MM.1S (cell line): ENCODE data around the gene CACNG5.

Source experiments
- DNase-seq: peaks from one replicate; pipeline ENCODE4 v3.0.0-alpha.2; 2015
- H2AFZ ChIP-seq: fragments of 300-600 bp; sonication (generic); 2 replicates; pipeline ENCODE4 v1.6.0; 2016; ENCODE audit warnings: antibody characterized with exemption, low read length
- H3F3A ChIP-seq: fragments of 300-600 bp; sonication (generic); 2 replicates; pipeline ENCODE4 v1.6.1; 2016; ENCODE audit warnings: mild to moderate bottlenecking, antibody characterized with exemption, low read length, moderate library complexity, mixed read lengths; ENCODE audit not compliant: insufficient read depth
- H3K27ac ChIP-seq: fragments of 300-600 bp; sonication (generic); 2 replicates; pipeline ENCODE4 v1.5.1; 2016; ENCODE audit warnings: mild to moderate bottlenecking, low read length
- H3K27me3 ChIP-seq: fragments of 300-600 bp; sonication (generic); replicated peaks from 2 replicates; pipeline ENCODE4 v1.6.0; 2016; ENCODE audit warnings: low read length; ENCODE audit not compliant: insufficient read depth
- H3K36me3 ChIP-seq: fragments of 300-600 bp; sonication (generic); replicated peaks from 2 replicates; pipeline ENCODE4 v1.6.1; 2016; ENCODE audit warnings: mild to moderate bottlenecking, low read length, mixed read lengths; ENCODE audit not compliant: insufficient read depth
- H3K4me1 ChIP-seq: fragments of 300-600 bp; sonication (generic); 2 replicates; pipeline ENCODE4 v1.6.1; 2016; ENCODE audit warnings: low read length, mixed read lengths
- H3K4me2 ChIP-seq: fragments of 300-600 bp; sonication (generic); 2 replicates; pipeline ENCODE4 v1.6.0; 2016; ENCODE audit warnings: low read depth, low read length
- H3K4me3 ChIP-seq: fragments of 300-600 bp; sonication (generic); 2 replicates; pipeline ENCODE4 v1.5.1; 2016; ENCODE audit warnings: low read length, mixed read lengths
- H3K79me2 ChIP-seq: fragments of 300-600 bp; sonication (generic); 2 replicates; pipeline ENCODE4 v1.6.1; 2016; ENCODE audit warnings: mixed run types, low read length, mixed read lengths
- H3K9ac ChIP-seq: fragments of 300-600 bp; sonication (generic); 2 replicates; pipeline ENCODE4 v1.6.1; 2016; ENCODE audit warnings: low read length, mixed read lengths
- H3K9me2 ChIP-seq: fragments of 300-600 bp; sonication (generic); replicated peaks from 2 replicates; pipeline ENCODE4 v1.6.1; 2016; ENCODE audit warnings: mild to moderate bottlenecking, low read length, mixed read lengths; ENCODE audit not compliant: insufficient read depth
- H3K9me3 ChIP-seq: fragments of 300-600 bp; sonication (generic); replicated peaks from 2 replicates; pipeline ENCODE4 v1.6.1; 2016; ENCODE audit warnings: mild to moderate bottlenecking, low read length, mixed read lengths; ENCODE audit not compliant: insufficient read depth
- H4K20me1 ChIP-seq: fragments of 300-600 bp; sonication (generic); 2 replicates; pipeline ENCODE4 v1.6.1; 2016; ENCODE audit warnings: mild to moderate bottlenecking, low read length, moderate library complexity, mixed read lengths; ENCODE audit not compliant: insufficient read depth
- EZH2 ChIP-seq: fragments of 300-600 bp; sonication (generic); optimal IDR thresholded peaks from 2 replicates; pipeline ENCODE3; 2017; ENCODE audit warnings: low read depth, mild to moderate bottlenecking, antibody characterized with exemption, low read length, mixed read lengths
- EZH2phosphoT487 ChIP-seq: fragments of 300-600 bp; sonication (generic); IDR thresholded peaks from 2 replicates; pipeline ENCODE4 v1.6.1; 2018; ENCODE audit warnings: antibody characterized with exemption, low read length
- TF ChIP-seq, protein P1 (sequence below): fragments of 300-600 bp; sonication (generic); IDR thresholded peaks from 2 replicates; pipeline ENCODE4 v1.5.1; 2016; ENCODE audit warnings: antibody characterized with exemption, low read length, mixed read lengths

The CACNG5 gene

DNA sequence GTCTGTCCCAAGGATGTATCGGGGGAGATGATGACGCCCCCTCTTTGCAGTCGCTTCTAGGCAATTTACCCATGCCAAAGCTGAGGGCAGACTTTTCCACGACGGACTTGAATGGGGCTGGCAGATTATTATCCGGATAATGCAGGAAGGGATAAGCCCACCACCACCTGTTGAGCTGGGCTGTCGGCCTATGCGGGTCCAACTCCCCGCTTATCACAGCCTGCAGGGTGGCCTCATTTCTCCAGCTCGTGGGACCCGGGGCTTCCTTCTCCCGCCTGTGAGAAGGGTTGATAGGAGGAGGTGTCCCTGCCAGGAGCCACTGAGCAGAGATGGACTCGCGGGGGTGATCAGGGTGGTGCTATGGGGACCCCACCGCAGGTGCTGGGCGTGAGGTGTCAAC is 559 bp downstream of the CACNG5 start:
- Histone ChIP-seq H3K9ac (no peak overlapping the region), H3K9me2 (no peaks in the 10 kb centered on the region), H3K4me3 (no peak overlapping the region), H3K36me3 (no peaks in the 10 kb centered on the region), H4K20me1 (no peaks in the 10 kb centered on the region), H3K27ac (no peak overlapping the region), H3K79me2 (no peaks in the 10 kb centered on the region), H3K9me3 (no peaks in the 10 kb centered on the region), H3K27me3 (no peaks in the 10 kb centered on the region), H2AFZ (no peak overlapping the region), H3K4me2 (no peak overlapping the region), H3K4me1 (no peaks in the 10 kb centered on the region), H3F3A (no peaks in the 10 kb centered on the region)
- TF ChIP-seq EZH2phosphoT487: no peak
- TF ChIP-seq EZH2: no peak
- TF ChIP-seq, protein P1, sequence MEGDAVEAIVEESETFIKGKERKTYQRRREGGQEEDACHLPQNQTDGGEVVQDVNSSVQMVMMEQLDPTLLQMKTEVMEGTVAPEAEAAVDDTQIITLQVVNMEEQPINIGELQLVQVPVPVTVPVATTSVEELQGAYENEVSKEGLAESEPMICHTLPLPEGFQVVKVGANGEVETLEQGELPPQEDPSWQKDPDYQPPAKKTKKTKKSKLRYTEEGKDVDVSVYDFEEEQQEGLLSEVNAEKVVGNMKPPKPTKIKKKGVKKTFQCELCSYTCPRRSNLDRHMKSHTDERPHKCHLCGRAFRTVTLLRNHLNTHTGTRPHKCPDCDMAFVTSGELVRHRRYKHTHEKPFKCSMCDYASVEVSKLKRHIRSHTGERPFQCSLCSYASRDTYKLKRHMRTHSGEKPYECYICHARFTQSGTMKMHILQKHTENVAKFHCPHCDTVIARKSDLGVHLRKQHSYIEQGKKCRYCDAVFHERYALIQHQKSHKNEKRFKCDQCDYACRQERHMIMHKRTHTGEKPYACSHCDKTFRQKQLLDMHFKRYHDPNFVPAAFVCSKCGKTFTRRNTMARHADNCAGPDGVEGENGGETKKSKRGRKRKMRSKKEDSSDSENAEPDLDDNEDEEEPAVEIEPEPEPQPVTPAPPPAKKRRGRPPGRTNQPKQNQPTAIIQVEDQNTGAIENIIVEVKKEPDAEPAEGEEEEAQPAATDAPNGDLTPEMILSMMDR: no peak
- DNase-seq: no peak

DNA sequence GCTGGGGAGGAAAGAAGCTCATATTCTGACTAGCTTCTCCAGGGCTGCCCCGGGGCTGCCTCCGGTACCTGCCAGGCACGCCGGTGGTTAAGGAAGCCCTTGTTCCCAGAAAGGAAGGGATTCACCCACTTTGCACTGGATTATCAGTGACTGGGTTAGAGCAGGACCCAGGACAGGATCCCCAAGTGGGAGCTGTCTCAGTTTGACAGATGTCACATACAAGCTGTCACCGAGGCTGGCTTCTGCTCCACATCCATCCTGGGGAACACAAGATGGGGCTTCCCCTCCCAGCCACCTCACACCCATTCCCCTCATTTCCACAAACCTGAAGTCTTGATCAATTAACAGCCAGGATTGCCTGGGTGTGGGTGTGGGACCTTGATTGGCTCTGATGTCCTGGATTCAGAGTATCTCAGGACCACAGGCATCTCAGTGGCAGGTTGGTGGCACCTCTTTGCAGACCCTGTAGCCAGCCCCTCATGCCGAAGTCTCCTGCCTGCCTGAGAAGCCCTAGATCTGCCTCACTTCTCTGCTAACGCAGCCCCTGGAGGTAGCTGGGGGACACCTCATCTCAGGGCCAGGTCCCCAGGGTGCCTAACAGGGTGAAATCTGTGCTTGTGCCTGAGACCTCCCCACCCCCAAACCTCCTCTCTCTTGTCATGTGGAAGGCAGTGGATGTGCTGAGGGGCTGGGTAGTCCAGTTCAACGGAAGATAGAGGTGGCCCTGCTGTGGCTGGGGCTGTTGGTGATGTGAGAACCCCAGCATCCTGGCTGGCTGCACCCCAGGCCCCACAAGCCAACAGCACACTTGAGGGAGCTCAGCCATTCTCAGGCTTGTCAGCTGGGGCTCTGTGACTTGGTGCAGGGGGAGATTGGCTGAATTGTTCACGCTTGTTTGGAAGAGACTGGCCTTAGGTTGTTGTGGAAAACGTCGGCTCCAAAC is 1.4 kb downstream of the CACNG5 start:
- H3K4me3 ChIP-seq: no peak overlapping the region
- no peaks in the 10 kb centered on the region for H3K9me2 ChIP-seq
- no peak overlapping the region for H3K27ac ChIP-seq
- no peaks in the 10 kb centered on the region for H3K27me3 ChIP-seq
- H3K9me3 ChIP-seq: no peaks in the 10 kb centered on the region
- no peak for TF ChIP-seq EZH2phosphoT487
- no peak for TF ChIP-seq EZH2
- TF ChIP-seq, protein P1: no peak
- H3K36me3 ChIP-seq: no peaks in the 10 kb centered on the region
- H3K4me1 ChIP-seq: no peaks in the 10 kb centered on the region
- no peaks in the 10 kb centered on the region for H4K20me1 ChIP-seq
- no peak overlapping the region for H3K9ac ChIP-seq
- no peak overlapping the region for H2AFZ ChIP-seq
- DNase-seq: no peak
- H3K79me2 ChIP-seq: no peaks in the 10 kb centered on the region
- H3K4me2 ChIP-seq: no peak overlapping the region
- H3F3A ChIP-seq: no peaks in the 10 kb centered on the region

DNA sequence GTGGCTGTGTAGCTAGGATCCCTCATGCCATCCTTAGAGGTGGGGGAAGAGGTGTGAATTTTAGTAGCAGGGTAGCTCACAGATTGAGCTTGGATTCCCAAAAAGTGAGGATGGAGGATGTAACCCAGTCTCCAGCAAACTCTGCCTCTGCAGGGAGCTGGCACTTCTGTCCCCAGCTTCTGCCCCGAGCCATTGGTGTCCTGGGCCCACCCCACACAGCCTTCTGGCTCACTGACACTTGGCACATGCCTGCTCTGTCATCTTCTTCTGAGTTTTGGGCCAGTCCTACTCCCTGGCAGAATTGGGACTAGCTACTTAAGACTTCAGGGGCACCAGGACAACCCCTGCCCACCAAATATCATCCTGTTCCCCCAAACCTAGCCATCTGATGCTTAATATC is 2.3 kb downstream of the CACNG5 start:
- Histone ChIP-seq H3K9ac (no peak overlapping the region), H3K79me2 (no peaks in the 10 kb centered on the region), H4K20me1 (no peaks in the 10 kb centered on the region), H3K4me1 (no peaks in the 10 kb centered on the region), H3K9me2 (no peaks in the 10 kb centered on the region), H3K4me3 (no peak overlapping the region), H3K9me3 (no peaks in the 10 kb centered on the region), H3K27ac (no peak overlapping the region), H3F3A (no peaks in the 10 kb centered on the region), H2AFZ (no peak overlapping the region), H3K27me3 (no peaks in the 10 kb centered on the region), H3K36me3 (no peaks in the 10 kb centered on the region), H3K4me2 (no peak overlapping the region)
- DNase-seq: no peak
- TF ChIP-seq EZH2phosphoT487: no peak
- no peak for TF ChIP-seq EZH2
- TF ChIP-seq, protein P1: no peak
